Right forelimb (tissue), 1 donor: ENCODE measurements around the gene EFNB3.

Experiments
- DNase-seq: peaks from one replicate; pipeline ENCODE4 v3.0.0-alpha.2; 2018

The EFNB3 gene

DNA sequence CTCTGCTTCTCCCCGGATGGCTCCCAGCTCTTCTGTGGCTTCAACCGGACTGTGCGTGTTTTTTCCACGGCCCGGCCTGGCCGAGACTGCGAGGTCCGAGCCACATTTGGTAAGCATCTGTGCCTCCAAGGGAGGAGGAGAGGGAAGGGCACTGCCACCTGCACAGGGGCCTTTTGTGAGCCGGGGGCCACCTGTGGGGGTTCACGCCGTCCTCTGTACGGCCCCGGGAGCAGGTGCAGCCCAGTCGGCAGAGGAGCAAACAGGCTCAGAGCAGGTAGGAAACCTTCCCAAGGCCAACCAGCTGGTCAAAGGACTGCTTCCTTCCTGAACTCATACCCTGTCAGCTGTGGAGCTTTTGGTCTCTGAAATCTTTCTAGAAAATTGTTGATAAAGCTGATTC is 3.3 kb upstream of the EFNB3 start:
- no peak for DNase-seq

- DNase-seq = no peak
Observed at GRCh38 chr17:7702776-7703175, 2.2 kb upstream of the EFNB3 start.

DNA sequence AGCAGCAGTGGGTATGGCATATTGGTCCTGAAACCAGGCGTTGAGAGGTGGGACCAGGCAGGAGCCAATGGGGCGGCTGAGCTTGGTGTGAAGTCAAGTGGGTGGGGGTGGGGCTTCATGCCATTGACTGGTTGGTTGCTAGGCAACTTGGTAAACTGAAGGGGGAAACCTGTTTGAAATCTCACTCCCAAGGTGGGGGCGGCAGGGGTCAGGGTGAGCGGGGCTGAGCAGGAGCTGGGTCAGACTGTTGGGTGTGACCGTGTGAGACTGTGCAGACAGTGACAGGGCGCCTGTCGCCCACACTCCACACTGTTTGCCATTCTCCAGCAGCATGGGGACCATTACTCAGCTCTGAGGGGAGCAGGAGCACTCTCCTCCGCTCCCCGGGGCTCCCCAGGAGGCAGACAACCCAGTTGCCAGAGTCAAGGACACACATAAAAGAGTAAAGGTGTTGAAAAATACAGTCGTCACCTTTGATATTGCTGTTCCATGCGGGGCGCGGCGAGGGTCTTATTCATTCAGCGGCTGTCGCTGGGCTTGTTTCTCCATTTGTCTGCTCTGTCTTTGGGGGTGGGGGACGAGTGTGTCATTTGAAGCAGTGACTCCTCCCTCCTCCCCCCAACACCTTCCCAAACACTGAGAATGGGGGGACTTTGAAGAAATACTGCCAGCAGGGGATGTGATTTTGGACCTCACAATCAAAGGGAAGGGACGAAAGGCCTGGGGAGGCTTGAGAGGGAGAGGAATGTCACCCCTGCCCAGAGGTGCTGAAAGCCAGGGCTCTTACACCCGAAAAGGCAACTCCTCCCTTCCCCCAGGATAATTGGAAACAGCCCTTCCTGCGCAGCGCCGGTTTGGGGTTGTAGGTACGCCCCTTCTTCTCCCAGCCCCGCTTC is 1.2 kb upstream of the EFNB3 start:
- no peak for DNase-seq

DNA sequence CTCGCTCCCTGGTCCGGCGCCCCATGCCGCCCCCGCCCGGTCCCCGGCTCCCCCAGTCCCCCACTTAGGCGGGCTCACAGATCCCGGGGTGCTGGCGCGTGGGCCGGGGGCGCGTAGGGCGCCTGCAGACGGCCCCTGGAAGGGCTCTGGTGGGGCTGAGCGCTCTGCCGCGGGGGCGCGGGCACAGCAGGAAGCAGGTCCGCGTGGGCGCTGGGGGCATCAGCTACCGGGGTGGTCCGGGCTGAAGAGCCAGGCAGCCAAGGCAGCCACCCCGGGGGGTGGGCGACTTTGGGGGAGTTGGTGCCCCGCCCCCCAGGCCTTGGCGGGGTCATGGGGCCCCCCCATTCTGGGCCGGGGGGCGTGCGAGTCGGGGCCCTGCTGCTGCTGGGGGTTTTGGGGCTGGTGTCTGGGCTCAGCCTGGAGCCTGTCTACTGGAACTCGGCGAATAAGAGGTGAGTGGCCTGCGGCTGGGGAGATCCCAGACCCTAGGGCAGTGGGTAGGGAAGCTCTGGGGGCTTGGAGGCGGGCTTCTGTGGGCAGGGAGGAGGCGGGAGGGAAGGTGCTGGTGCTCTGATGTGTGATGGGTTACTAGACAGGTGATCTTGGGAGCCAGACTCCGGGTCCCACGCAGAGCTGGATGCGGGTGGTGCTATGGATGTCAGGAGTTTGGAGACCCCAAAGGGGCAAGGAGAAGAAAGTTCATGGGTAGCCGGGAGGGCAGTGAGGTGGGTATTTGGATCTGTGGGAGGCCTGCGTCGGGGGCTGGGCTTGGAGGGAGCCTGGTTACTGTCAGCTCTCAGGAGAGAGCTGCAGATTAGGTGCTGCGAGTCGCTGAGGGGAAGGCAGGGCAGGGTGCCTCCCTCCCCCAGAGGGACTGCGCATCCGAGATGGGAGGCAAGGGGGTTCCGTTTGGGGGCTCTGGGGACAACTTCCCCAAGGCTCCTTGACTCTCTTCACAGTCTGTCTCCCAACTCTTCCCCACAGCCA is 560 bp downstream of the EFNB3 start:
- DNase-seq = no peak

GRCh38 chr17:7706631-7707354 is 1.8 kb downstream of the EFNB3 start:
- no peak for DNase-seq

- DNase-seq = no peak
Observed at GRCh38 chr17:7707446-7707845, 2.4 kb downstream of the EFNB3 start.

GRCh38 chr17:7707858-7708750 is 3.1 kb downstream of the EFNB3 start:
- no peak for DNase-seq

DNA sequence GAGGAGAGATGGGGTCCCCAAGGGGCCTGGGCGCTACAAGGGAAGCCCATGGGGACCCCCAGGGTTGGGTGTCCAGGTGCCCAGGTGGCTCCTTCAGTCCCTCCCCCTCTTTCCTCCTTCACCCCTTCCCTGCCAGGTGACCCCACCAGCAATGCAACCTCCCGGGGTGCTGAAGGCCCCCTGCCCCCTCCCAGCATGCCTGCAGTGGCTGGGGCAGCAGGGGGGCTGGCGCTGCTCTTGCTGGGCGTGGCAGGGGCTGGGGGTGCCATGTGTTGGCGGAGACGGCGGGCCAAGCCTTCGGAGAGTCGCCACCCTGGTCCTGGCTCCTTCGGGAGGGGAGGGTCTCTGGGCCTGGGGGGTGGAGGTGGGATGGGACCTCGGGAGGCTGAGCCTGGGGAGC is 4.0 kb downstream of the EFNB3 start:
- no peak for DNase-seq

DNA sequence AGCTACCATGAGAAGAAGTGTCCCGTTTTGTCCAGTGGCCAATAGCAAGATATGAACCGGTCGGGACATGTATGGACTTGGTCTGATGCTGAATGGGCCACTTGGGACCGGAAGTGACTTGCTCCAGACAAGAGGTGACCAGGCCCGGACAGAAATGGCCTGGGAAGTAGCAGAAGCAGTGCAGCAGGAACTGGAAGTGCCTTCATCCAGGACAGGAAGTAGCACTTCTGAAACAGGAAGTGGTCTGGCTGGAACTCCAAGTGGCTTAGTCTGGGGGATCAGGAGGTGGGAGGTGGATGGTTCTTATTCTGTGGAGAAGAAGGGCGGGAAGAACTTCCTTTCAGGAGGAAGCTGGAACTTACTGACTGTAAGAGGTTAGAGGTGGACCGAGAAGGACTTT is 5.3 kb downstream of the EFNB3 start:
- no peak for DNase-seq

GRCh38 chr17:7711051-7711755 is 6.2 kb downstream of the EFNB3 start:
- no peak for DNase-seq

- no peak for DNase-seq
Observed at GRCh38 chr17:7712111-7712771, 7.2 kb downstream of the EFNB3 start.

- no peak for DNase-seq
Observed at GRCh38 chr17:7713782-7714181, 8.8 kb downstream of the EFNB3 start.

- no peak for DNase-seq
Observed at GRCh38 chr17:7714721-7715594, 10.0 kb downstream of the EFNB3 start.

DNA sequence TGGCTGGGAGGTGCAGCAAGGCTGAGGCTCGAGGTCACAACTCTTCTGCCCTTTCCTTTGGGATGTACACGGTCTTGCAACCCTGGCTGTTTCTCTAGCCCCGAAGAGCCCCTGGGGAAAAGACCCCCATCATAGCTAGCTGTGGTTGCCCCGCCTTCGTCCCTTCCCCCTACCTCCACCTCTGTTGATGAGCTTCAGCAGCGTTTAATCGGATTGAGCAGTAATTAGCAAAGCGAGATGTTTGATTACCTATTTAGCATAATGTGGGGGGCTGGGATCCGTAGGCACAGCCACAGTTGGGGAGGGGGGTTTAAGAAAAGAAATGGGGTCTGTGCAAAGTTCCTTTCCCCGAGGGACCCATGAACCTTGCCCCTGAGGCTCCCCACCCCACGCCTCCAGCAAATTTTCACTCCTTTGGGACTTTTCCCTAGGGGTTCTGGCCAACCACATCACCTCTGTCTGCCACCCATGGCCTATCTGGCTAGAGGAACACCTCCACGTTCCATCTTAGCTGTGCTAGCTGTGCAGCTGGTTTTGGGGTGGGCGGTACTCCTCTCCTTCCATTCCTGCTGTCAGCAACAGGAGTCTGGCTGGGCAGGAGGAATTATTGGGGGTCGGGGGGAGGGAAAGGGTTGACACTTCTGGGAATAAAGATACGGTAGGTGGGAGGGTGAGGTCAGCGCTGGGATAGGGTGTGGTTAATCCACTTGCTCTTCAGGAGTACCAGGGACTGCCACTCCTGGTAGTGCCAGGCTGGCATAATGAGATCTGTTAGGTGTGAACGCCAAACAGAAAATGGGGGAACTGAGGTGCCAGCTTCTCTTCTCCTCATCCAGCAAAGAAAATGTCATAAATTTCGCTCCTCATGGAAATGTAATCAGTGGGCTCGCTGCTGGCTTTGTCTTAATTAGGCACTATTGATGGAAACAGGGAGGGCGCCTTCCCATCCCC is 11.2 kb downstream of the EFNB3 start:
- no peak for DNase-seq

- DNase-seq = peak; percentile 90
Observed at GRCh38 chr17:7716901-7717755, 12.1 kb downstream of the EFNB3 start, which contains the start of gene DNAH2. TSS of gene DNAH2 (plus strand) at chr17:7717744. CDS start at chr17:7719735, 1,991 bp downstream.

DNA sequence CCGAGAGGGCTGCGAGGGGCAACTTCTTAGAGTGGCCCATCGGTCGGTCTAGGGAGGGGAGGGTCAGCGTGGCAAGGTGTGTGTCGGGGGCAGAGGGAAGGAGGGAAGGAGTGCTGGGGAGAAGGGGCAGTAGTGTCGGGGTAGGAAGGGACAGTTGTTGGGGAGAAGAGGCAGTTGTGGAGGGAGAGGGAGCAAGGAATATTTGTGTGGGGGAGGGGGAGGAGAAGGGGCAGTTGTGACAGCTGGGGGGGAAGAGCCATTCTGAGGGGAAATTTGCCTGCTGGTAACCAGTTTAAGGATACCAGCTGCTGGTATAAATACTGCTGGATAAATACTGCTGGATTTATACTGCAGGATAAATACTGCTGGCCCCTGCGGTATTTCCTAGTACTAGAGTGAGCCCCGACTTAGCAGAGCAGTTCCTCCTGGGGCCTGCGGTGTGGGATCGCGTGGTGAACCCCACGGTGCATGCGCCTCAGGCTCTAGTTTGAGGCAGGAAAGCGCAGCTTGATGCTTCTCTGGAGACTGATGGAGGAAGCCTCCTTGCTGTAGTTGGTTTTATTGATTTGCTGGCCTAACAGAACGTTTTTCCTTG is 12.9 kb downstream of the EFNB3 start:
- no peak for DNase-seq

GRCh38 chr17:7719661-7720060 is 14.7 kb downstream of the EFNB3 start:
- no peak for DNase-seq
